Osteocyte (in vitro differentiated cells): ENCODE data around the gene SLC1A2. TPM values are rescaled to one million over a fixed set of nuclear protein-coding genes. Genes with fewer than 3 reads are reported as not detected.

Experiments used
- DNase-seq: peaks from one replicate; pipeline ENCODE4 v3.0.0; 2021; ENCODE audit warnings: mixed read lengths; ENCODE audit not compliant: unreplicated experiment; ENCODE audit errors: extremely low spot score
- H3K27ac Mint-ChIP-seq: one replicate; pipeline ENCODE4 v1.8.0; 2021; ENCODE audit warnings: mild to moderate bottlenecking, mixed read lengths; ENCODE audit not compliant: unreplicated experiment
- H3K27me3 Mint-ChIP-seq: one replicate; pipeline ENCODE4 v1.8.0; 2021; ENCODE audit warnings: mixed read lengths; ENCODE audit not compliant: unreplicated experiment
- H3K36me3 Mint-ChIP-seq: one replicate; pipeline ENCODE4 v1.8.0; 2021; ENCODE audit warnings: mixed read lengths; ENCODE audit not compliant: unreplicated experiment
- H3K4me1 Mint-ChIP-seq: one replicate; pipeline ENCODE4 v1.8.0; 2021; ENCODE audit warnings: mixed read lengths; ENCODE audit not compliant: unreplicated experiment
- H3K4me3 Mint-ChIP-seq: one replicate; pipeline ENCODE4 v1.8.0; 2021; ENCODE audit warnings: mild to moderate bottlenecking, moderate library complexity, mixed read lengths; ENCODE audit not compliant: unreplicated experiment
- H3K9me3 Mint-ChIP-seq: one replicate; pipeline ENCODE4 v1.8.0; 2021; ENCODE audit warnings: mixed read lengths; ENCODE audit not compliant: unreplicated experiment
- total RNA-seq: library from RNA; stranded (reverse); gene quantifications from 2 replicates; pipeline ENCODE4 v1.2.1, GENCODE V29; 2021
- TF ChIP-seq, protein P1 (sequence below): fragments of 200-600 bp; sonication (generic); IDR thresholded peaks from 2 replicates; pipeline ENCODE4 v1.5.0; 2021; ENCODE audit warnings: antibody characterized with exemption, mild to moderate bottlenecking, moderate library complexity

SLC1A2 gene
- total RNA-seq, 1 donor from 2014 or later = 0.32 TPM

DNA sequence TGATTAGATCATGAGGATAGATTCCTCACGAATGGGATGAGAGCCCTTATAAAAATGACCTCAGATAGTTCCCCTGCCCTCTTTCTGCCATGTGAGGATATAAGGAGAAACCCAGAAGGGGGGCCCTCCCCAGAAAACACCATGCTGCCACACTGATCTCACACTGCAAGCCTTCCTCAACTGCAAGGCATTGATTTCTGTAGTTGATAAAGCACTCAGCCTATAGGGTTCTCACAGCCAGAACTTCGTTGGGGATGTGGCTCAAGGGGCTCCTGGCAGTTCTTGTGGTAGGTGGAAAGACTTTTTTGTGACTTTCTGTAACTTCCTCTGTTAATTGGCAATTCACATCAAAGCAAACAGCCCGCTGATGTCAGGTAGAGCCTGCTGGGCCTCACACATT, 171.5 kb downstream of the SLC1A2 start:
- H3K9me3 Mint-ChIP-seq = no peaks in the 10 kb centered on the region
- H3K4me1 Mint-ChIP-seq = no peaks in the 10 kb centered on the region
- H3K27ac Mint-ChIP-seq = no peak overlapping the region
- DNase-seq = no peak
- TF ChIP-seq, protein P1, sequence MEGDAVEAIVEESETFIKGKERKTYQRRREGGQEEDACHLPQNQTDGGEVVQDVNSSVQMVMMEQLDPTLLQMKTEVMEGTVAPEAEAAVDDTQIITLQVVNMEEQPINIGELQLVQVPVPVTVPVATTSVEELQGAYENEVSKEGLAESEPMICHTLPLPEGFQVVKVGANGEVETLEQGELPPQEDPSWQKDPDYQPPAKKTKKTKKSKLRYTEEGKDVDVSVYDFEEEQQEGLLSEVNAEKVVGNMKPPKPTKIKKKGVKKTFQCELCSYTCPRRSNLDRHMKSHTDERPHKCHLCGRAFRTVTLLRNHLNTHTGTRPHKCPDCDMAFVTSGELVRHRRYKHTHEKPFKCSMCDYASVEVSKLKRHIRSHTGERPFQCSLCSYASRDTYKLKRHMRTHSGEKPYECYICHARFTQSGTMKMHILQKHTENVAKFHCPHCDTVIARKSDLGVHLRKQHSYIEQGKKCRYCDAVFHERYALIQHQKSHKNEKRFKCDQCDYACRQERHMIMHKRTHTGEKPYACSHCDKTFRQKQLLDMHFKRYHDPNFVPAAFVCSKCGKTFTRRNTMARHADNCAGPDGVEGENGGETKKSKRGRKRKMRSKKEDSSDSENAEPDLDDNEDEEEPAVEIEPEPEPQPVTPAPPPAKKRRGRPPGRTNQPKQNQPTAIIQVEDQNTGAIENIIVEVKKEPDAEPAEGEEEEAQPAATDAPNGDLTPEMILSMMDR = no peak
- no peaks in the 10 kb centered on the region for H3K27me3 Mint-ChIP-seq
- no peaks in the 10 kb centered on the region for H3K36me3 Mint-ChIP-seq
- no peak overlapping the region for H3K4me3 Mint-ChIP-seq

DNA sequence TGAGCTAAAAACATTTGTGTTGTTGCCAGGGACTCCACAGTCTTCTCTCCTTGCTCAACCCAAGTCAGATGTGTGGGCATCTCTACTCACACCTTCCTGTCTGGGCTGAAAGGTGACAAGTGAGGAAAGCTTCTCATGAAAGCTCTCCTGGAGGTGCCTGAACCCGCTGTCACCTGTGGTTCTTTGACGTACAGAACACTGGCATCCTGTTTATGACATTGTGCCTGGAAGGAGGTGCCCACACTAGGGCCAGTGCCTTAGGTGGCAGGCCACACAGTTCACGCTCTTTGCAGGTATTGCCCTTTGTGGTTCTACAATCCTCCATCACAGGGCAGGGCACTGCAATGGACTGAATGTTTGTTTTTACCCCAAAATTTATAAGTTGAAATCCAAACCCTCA, 171.9 kb downstream of the SLC1A2 start:
- TF ChIP-seq, protein P1 = no peak
- H3K4me1 Mint-ChIP-seq = peaks cover 2% of the 10 kb centered on the region

GRCh38 chr11:35246745-35247144, 172.6 kb downstream of the SLC1A2 start:
- Mint-ChIP-seq H3K9me3 (no peaks in the 10 kb centered on the region), H3K27me3 (no peaks in the 10 kb centered on the region), H3K27ac (no peak overlapping the region), H3K4me3 (no peak overlapping the region), H3K4me1 (peaks cover 6% of the 10 kb centered on the region), H3K36me3 (no peaks in the 10 kb centered on the region)
- TF ChIP-seq, protein P1 = no peak
- DNase-seq = no peak

More for the DNA sequence above, 171.9 kb downstream of the SLC1A2 start:
- H3K9me3 Mint-ChIP-seq = no peaks in the 10 kb centered on the region
- no peak overlapping the region for H3K27ac Mint-ChIP-seq
- no peak for DNase-seq
- no peaks in the 10 kb centered on the region for H3K36me3 Mint-ChIP-seq
- no peaks in the 10 kb centered on the region for H3K27me3 Mint-ChIP-seq
- no peak overlapping the region for H3K4me3 Mint-ChIP-seq

- DNase-seq = no peak
- TF ChIP-seq, protein P1 = no peak
- no peak overlapping the region for H3K27ac Mint-ChIP-seq
- H3K4me1 Mint-ChIP-seq = peaks cover 6% of the 10 kb centered on the region
- H3K27me3 Mint-ChIP-seq = no peaks in the 10 kb centered on the region
- H3K36me3 Mint-ChIP-seq = no peaks in the 10 kb centered on the region
- H3K9me3 Mint-ChIP-seq = no peaks in the 10 kb centered on the region
- no peak overlapping the region for H3K4me3 Mint-ChIP-seq
These were observed 173.6 kb downstream of the SLC1A2 start for GRCh38 chr11:35245786-35246185.

DNA sequence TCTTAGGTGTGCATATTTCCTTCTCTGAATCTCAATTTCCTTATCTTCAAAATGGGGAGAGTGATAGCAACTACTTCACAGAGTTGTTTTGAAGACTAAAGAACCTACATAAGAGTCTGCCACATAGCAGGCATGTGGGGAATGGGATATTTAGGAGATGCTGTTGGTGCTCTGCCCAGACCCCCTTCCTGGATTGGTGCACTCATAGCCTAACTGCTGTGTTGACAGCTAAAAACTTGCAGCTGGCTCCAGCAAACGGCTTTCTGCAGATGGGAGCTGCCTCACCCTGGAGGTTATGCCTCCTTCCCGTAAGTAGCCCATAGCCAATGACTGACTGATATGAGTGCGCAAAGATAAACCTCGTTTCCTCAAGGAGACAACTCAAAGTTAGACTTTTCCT, 174.3 kb downstream of the SLC1A2 start:
- Mint-ChIP-seq H3K4me1 (peaks cover 6% of the 10 kb centered on the region), H3K27me3 (no peaks in the 10 kb centered on the region)
- TF ChIP-seq, protein P1 = no peak

More for the DNA sequence above, 174.3 kb downstream of the SLC1A2 start:
- no peaks in the 10 kb centered on the region for H3K9me3 Mint-ChIP-seq
- no peaks in the 10 kb centered on the region for H3K36me3 Mint-ChIP-seq
- H3K27ac Mint-ChIP-seq = no peak overlapping the region
- H3K4me3 Mint-ChIP-seq = no peak overlapping the region
- DNase-seq = no peak
